HG03159 (cell line): ENCODE results near the gene THBS2.

Experiments
- ATAC-seq: cut with Tn5 transposase; IDR thresholded peaks from one replicate; pipeline ENCODE4 v1.9.1; 2021; ENCODE audit warnings: mild to moderate bottlenecking, moderate library complexity; ENCODE audit not compliant: unreplicated experiment

Gene THBS2

DNA sequence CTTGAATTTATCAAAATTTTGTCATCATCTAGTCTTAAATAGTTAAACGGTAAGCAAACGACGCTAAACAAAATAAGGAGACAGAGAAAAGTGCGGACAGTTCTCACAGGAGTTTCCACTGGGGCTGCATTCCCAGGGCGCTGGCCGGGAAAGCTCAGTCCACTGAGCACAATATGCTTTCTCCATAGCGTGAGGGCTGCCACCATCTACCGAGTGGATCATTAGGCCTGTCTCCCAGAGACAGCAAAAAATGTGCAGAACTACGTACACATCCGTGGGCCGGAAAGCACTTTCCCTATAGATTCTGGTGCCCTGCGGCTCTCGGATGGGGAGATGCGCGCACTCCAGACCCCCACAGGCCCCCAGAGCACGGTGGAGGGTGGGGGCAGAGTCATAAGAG, 84.9 kb downstream of the THBS2 start:
- ATAC-seq = no peak

DNA sequence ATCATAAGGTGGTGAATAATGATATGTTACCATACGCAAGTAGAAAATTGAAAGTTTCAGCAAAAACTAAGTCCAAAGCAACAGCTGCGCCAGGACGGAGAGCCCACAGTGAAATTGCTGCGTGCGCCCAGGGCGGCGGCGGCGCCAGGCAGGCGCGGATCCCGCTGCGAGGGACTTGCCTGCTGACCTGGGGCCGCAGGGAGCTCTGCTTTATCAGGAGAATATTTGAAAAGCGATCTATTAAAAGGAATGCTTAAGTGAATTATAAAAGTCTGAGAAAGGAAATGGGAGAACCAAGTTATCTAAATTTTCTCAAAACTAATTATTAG, 85.4 kb downstream of the THBS2 start:
- ATAC-seq = no peak

DNA sequence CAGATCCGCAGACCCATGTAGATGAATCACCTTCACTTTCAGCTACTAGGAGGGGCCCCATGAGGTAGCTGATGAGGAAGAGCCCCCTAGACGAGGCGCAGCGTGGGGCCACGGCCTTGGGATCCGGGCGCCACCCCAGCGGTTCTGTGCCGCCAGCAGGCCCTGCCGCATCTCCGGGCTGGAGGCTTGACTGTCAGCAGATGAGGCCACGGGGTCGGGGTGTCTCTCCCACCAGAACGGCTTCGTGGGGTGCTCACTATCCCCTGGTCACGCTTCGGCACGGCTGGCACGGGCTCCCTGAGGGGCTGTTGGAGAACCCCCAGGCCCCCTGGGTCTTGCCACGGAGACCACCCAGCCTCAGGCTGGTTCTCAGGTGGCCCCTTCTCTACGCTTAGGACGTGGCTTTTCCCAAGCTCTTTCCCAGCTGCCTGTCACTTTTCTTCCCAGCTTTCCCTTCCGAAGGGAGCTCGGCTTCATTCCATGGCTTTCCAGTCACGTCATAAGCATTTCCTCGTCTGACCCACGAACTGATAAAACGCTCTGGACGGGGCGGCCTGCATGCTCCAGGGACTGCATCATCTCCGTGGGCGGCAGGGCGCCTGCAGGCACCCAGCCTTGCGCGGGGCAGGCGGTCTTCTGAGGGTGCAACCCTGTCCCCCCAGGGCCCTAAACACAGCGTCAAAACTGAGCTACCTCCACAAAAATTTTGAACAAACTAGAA, 85.9 kb downstream of the THBS2 start:
- ATAC-seq = no peak

DNA sequence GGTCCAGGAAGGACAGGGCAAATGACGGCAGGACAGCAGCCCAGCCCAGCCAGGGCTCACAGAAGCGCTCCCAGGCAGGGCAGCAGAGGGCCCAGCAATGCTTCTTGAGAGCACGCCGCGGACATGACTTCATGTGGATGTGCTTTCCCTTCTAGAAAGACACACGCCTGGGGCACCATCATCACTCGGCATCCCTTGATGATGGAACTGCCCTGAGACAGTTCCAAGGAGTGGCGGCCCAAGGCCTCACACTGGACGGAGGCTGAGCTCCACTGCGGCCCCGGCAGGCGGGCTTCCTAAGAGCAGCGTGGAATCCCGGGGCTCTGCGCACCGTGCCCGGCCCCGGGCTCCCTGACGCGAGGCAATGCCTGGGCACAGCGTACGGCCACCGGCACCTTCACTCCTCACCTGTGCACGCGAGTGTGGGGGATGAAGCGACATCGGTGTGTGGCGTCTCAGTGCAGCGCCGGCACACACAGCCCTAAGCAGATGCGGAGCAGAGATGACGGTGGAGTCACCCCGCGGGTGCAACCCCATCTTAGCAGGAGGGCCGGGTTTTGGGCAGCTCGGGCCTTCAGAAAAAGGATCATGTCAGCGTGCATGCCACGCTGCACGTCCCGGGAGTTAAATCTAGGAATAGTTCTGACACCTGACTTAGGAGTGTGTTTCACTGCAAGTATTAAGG, 86.6 kb downstream of the THBS2 start:
- no peak for ATAC-seq
